Measurements from ENCODE around the gene BAZ1A. TPM values are rescaled to one million over a fixed set of nuclear protein-coding genes. Genes with fewer than 3 reads are reported as not detected.

BAZ1A gene
- total and polyA plus RNA-seq, 10 of the 15 experiments (the other 5 are each of a cell fraction or from before 2014, with no cell fraction given): 34.3 to 96.5 (median 50.7) TPM

DNA sequence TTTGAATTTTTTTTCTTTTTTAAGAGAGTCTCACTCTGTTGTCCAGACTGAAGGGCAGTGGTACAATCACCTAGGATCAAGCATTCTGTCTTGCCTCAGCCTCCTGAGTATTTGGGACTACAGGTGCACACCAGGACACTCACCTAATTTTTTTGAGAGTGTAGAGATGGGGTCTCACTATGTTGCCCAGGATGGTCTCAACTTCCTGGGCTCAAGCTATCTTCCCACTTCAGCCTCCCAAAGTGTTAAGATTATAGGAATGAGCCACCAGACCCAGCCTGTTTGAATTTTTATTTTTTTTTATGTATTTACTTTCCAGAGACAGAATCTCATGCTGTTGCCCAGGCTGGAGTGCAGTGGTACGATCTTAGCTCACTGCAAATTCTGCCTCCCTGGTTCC, 11.3 kb downstream of the BAZ1A start (continued):
- TF ChIP-seq IKZF2 (IDR thresholded peaks at IDR 0.05): no peak
- TF ChIP-seq SREBF1 (IDR thresholded peaks at IDR 0.05; ENCODE audit: low read length): no peak
- TF ChIP-seq, protein P1, sequence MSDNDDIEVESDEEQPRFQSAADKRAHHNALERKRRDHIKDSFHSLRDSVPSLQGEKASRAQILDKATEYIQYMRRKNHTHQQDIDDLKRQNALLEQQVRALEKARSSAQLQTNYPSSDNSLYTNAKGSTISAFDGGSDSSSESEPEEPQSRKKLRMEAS (IDR thresholded peaks at IDR 0.05; ENCODE audit: low read depth, low read length): no peak
- TF ChIP-seq SMAD1 (IDR thresholded peaks at IDR 0.05; ENCODE audit: low read depth, partially characterized antibody): no peak

DNA sequence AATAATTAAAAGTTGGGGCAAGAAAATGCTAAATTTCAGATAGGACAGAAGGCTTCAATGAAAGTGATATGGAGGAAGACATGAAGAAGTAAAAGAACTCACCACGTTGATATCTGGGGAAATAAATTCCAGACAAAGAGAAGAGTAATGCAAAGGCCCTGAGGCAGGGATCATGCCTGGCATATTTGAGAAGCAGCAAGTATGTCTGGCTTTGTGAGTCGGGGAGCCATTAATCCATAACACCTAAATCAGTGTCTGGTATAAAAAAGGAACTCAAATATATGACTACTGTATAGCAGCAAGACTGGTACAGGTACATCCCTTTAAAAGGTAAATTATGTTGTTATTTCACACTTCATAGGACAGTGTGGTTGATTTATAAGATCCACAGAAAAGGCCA, 16.4 kb downstream of the BAZ1A start:
- intact Hi-C loops (cut with micrococcal nuclease; ENCODE audit: unreplicated experiment): no loop called here
- SMC1A ChIA-PET (ENCODE audit: uncharacterized antibody, unreplicated experiment): no interaction called here
- no peak for TF ChIP-seq SMAD5 (IDR thresholded peaks at IDR 0.05; ENCODE audit: low read depth)
- no peak for TF ChIP-seq ZNF217 (IDR thresholded peaks at IDR 0.05)
- TF ChIP-seq, protein P2, sequence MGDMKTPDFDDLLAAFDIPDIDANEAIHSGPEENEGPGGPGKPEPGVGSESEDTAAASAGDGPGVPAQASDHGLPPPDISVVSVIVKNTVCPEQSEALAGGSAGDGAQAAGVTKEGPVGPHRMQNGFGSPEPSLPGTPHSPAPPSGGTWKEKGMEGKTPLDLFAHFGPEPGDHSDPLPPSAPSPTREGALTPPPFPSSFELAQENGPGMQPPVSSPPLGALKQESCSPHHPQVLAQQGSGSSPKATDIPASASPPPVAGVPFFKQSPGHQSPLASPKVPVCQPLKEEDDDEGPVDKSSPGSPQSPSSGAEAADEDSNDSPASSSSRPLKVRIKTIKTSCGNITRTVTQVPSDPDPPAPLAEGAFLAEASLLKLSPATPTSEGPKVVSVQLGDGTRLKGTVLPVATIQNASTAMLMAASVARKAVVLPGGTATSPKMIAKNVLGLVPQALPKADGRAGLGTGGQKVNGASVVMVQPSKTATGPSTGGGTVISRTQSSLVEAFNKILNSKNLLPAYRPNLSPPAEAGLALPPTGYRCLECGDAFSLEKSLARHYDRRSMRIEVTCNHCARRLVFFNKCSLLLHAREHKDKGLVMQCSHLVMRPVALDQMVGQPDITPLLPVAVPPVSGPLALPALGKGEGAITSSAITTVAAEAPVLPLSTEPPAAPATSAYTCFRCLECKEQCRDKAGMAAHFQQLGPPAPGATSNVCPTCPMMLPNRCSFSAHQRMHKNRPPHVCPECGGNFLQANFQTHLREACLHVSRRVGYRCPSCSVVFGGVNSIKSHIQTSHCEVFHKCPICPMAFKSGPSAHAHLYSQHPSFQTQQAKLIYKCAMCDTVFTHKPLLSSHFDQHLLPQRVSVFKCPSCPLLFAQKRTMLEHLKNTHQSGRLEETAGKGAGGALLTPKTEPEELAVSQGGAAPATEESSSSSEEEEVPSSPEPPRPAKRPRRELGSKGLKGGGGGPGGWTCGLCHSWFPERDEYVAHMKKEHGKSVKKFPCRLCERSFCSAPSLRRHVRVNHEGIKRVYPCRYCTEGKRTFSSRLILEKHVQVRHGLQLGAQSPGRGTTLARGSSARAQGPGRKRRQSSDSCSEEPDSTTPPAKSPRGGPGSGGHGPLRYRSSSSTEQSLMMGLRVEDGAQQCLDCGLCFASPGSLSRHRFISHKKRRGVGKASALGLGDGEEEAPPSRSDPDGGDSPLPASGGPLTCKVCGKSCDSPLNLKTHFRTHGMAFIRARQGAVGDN (IDR thresholded peaks at IDR 0.05): no peak
- TF ChIP-seq, protein P3, sequence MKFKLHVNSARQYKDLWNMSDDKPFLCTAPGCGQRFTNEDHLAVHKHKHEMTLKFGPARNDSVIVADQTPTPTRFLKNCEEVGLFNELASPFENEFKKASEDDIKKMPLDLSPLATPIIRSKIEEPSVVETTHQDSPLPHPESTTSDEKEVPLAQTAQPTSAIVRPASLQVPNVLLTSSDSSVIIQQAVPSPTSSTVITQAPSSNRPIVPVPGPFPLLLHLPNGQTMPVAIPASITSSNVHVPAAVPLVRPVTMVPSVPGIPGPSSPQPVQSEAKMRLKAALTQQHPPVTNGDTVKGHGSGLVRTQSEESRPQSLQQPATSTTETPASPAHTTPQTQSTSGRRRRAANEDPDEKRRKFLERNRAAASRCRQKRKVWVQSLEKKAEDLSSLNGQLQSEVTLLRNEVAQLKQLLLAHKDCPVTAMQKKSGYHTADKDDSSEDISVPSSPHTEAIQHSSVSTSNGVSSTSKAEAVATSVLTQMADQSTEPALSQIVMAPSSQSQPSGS (IDR thresholded peaks at IDR 0.05; ENCODE audit: low read length): no peak
- no peak for TF ChIP-seq RAD21 (IDR thresholded peaks at IDR 0.05; ENCODE audit: insufficient read depth, low read depth, low read length)
- TF ChIP-seq EGR1 (IDR thresholded peaks at IDR 0.05; ENCODE audit: borderline replicate concordance in 1 of 2, low read depth in 2 of 2, low read length in 2 of 2): no peak
- TF ChIP-seq BMI1 (IDR thresholded peaks at IDR 0.05; ENCODE audit: borderline replicate concordance): no peak
- TF ChIP-seq, protein P4, sequence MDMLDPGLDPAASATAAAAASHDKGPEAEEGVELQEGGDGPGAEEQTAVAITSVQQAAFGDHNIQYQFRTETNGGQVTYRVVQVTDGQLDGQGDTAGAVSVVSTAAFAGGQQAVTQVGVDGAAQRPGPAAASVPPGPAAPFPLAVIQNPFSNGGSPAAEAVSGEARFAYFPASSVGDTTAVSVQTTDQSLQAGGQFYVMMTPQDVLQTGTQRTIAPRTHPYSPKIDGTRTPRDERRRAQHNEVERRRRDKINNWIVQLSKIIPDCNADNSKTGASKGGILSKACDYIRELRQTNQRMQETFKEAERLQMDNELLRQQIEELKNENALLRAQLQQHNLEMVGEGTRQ (IDR thresholded peaks at IDR 0.05; ENCODE audit: borderline replicate concordance, low read depth, low read length): no peak
- no peak for TF ChIP-seq JUND (IDR thresholded peaks at IDR 0.05; ENCODE audit: low read depth, low read length)
- TF ChIP-seq DPF2 (IDR thresholded peaks at IDR 0.05): no peak

More for the DNA sequence above, 16.4 kb downstream of the BAZ1A start:
- ATAC-seq (no peak), FAIRE-seq (no peak), DNase-seq (ENCODE audit: low read depth, low spot score) (no peak)
- peaks cover 3 to 27% of the 10 kb centered on the region in 2 experiments; a peak in 3 of 4 replicates for H3K36me3 ChIP-seq (ENCODE audit: control insufficient read depth in 2 of 2, insufficient read depth in 2 of 2, low read length in 1 of 2)
- no peaks in the 10 kb centered on the region for H3K4me1 ChIP-seq (ENCODE audit: control insufficient read depth, insufficient read depth, low read length)
- no peak overlapping the region for H3K9ac ChIP-seq (ENCODE audit: control insufficient read depth, insufficient read depth, low read length)
- RAD21 ChIA-PET (ENCODE audit: unreplicated experiment): interaction anchor here (0.6 kb wide), 1 partner anchor 558 kb away, joined by 4 read pairs; no protein-coding TSS in a partner anchor
- in situ Hi-C loops (cut with MboI): no loop called here
- POLR2A ChIA-PET: interaction anchor here (0.7 kb wide), 1 partner anchor 50 kb away, joined by 3 read pairs; no protein-coding TSS in a partner anchor
- WGBS (ENCODE audit: insufficient coverage, insufficient replicate concordance, low lambda C conversion rate, missing lambda C conversion rate): 97% methylated on average over 2 of the region's 2 CpGs
- no peak overlapping the region for H2AFZ ChIP-seq (ENCODE audit: control insufficient read depth, low read depth, low read length)
- BruUV-seq (replicated peaks): no TSS peak
- no peak overlapping the region for H3K4me2 ChIP-seq (ENCODE audit: control insufficient read depth, insufficient read depth)
- no peaks in the 10 kb centered on the region for H4K20me1 ChIP-seq (ENCODE audit: control insufficient read depth, insufficient read depth)
- CTCF ChIA-PET: interaction anchor here (0.9 kb wide), 1 partner anchor 14 kb away, joined by 4 read pairs; no protein-coding TSS in a partner anchor
- H3K27me3 ChIP-seq (replicated peaks in 1 of 2; ENCODE audit: control insufficient read depth in 2 of 2, insufficient read depth in 2 of 2, low read length in 1 of 2): no peaks in the 10 kb centered on the region
- H3K27ac ChIP-seq (ENCODE audit: control insufficient read depth, insufficient read depth): no peak overlapping the region
- H3K79me2 ChIP-seq (ENCODE audit: control insufficient read depth, insufficient read depth, low read length): peaks cover 9% of the 10 kb centered on the region
- H3K9me3 ChIP-seq (replicated peaks; ENCODE audit: control insufficient read depth, insufficient read depth, low read length): no peaks in the 10 kb centered on the region; the same call in 2 of the 3 replicates
- H3K4me3 ChIP-seq: no peak overlapping the region

Data from GM12878 (cell line).